HG03439 (cell line): ENCODE measurements around the gene ORAI1.

ENCODE experiments used
- ATAC-seq: cut with Tn5 transposase; IDR thresholded peaks from one replicate; pipeline ENCODE4 v1.9.1; 2021; ENCODE audit warnings: mild to moderate bottlenecking, moderate library complexity; ENCODE audit not compliant: unreplicated experiment

ORAI1 gene

GRCh38 chr12:121689430-121689829, 63.1 kb downstream of the ORAI1 start:
- ATAC-seq: no peak
